Liver (tissue), 9 donors: ENCODE measurements around the gene RSPH6A. TPM values are rescaled to one million over a fixed set of nuclear protein-coding genes. Genes with fewer than 3 reads are reported as not detected.

Source experiments
- DNase-seq: peaks from one replicate; pipeline ENCODE4 v3.0.0-alpha.2; 2017; ENCODE audit warnings: low spot score
- H3K27ac ChIP-seq, 2 donors: one replicate each; pipeline ENCODE4 v1.7.0; 2013; ENCODE audit warnings: inconsistent platforms in 2 of 2, low read length in 2 of 2, control low read depth in 1 of 2, low read depth in 1 of 2, mild to moderate bottlenecking in 1 of 2
- H3K27me3 ChIP-seq, 4 donors: one replicate each; pipeline versions ENCODE4 v1.6.1 to v1.7.0; 2013; ENCODE audit warnings: low read length in 3 of 4, inconsistent platforms in 1 of 4, mild to moderate bottlenecking in 1 of 4, moderate library complexity in 1 of 4; ENCODE audit not compliant: control insufficient read depth in 4 of 4, insufficient read depth in 4 of 4
- H3K36me3 ChIP-seq, 4 donors: one replicate each; pipeline versions ENCODE4 v1.6.1 to v1.7.0; 2013; ENCODE audit warnings: low read length in 3 of 4, mild to moderate bottlenecking in 3 of 4, low read depth in 1 of 4, moderate library complexity in 1 of 4; ENCODE audit not compliant: control insufficient read depth in 4 of 4, insufficient read depth in 3 of 4
- H3K4me1 ChIP-seq, 4 donors: one replicate each; pipeline versions ENCODE4 v1.6.1 to v1.7.0; 2013; ENCODE audit warnings: low read length in 3 of 4, mild to moderate bottlenecking in 3 of 4, moderate library complexity in 1 of 4; ENCODE audit not compliant: control insufficient read depth in 4 of 4, insufficient read depth in 4 of 4
- H3K4me3 ChIP-seq, 3 donors: one replicate each; pipeline versions ENCODE4 v1.6.1 to v1.7.0; 2013; ENCODE audit warnings: low read length in 3 of 3, control low read depth in 1 of 3, low read depth in 1 of 3, mild to moderate bottlenecking in 1 of 3
- H3K9ac ChIP-seq, 2 donors: one replicate each; pipeline ENCODE4 v1.7.0; 2013; ENCODE audit warnings: low read length in 2 of 2, mild to moderate bottlenecking in 2 of 2, moderate library complexity in 2 of 2, control low read depth in 1 of 2, low read depth in 1 of 2
- H3K9me3 ChIP-seq, 4 donors: one replicate each; pipeline versions ENCODE4 v1.6.1 to v1.7.0; 2013; ENCODE audit warnings: low read length in 3 of 4; ENCODE audit not compliant: control insufficient read depth in 4 of 4
- EGR1 ChIP-seq, 2 donors: IDR thresholded peaks; 2 replicates each; pipeline ENCODE4 v1.6.1; 2016 to 2018; ENCODE audit warnings: antibody characterized with exemption in 2 of 2, low read depth in 2 of 2
- FOXA1 ChIP-seq: IDR thresholded peaks from 2 replicates; pipeline ENCODE4 v1.6.1; 2016; ENCODE audit warnings: antibody characterized with exemption
- FOXA2 ChIP-seq: IDR thresholded peaks from 2 replicates; pipeline ENCODE4 v1.6.1; 2016; ENCODE audit warnings: antibody characterized with exemption
- GABPA ChIP-seq, 2 donors: IDR thresholded peaks in 1 of 2; conservative IDR thresholded peaks in 1 of 2; 2 replicates each; pipeline ENCODE4 v1.6.1; 2016; ENCODE audit warnings: antibody characterized with exemption in 2 of 2, mild to moderate bottlenecking in 1 of 2, moderate library complexity in 1 of 2
- HNF4A ChIP-seq, 2 donors: conservative IDR thresholded peaks; 2 replicates each; pipeline ENCODE4 v1.6.1; 2016; ENCODE audit warnings: antibody characterized with exemption in 2 of 2, mild to moderate bottlenecking in 2 of 2
- HNF4G ChIP-seq: IDR thresholded peaks from 2 replicates; pipeline ENCODE4 v1.6.1; 2016; ENCODE audit warnings: antibody characterized with exemption
- JUND ChIP-seq, 2 donors: IDR thresholded peaks; 2 replicates each; pipeline ENCODE4 v1.6.1; 2016; ENCODE audit warnings: antibody characterized with exemption in 2 of 2
- NR2F2 ChIP-seq: IDR thresholded peaks from 2 replicates; pipeline ENCODE4 v1.6.1; 2016; ENCODE audit warnings: antibody characterized with exemption
- RAD21 ChIP-seq, 2 donors: IDR thresholded peaks; 2 replicates each; pipeline ENCODE4 v1.6.1; 2016; ENCODE audit warnings: antibody characterized with exemption in 2 of 2, mild to moderate bottlenecking in 2 of 2
- RXRA ChIP-seq, 2 donors: IDR thresholded peaks; 2 replicates each; pipeline ENCODE4 v1.6.1; 2017 to 2018; ENCODE audit warnings: antibody characterized with exemption in 2 of 2, mild to moderate bottlenecking in 1 of 2
- SP1 ChIP-seq: IDR thresholded peaks from 2 replicates; pipeline ENCODE4 v1.6.1; 2018; ENCODE audit warnings: antibody characterized with exemption, mild to moderate bottlenecking
- TAF1 ChIP-seq: conservative IDR thresholded peaks from 2 replicates; pipeline ENCODE4 v1.6.1; 2016; ENCODE audit warnings: antibody characterized with exemption, mild to moderate bottlenecking
- YY1 ChIP-seq: IDR thresholded peaks from 2 replicates; pipeline ENCODE4 v1.6.1; 2016; ENCODE audit warnings: antibody characterized with exemption, mild to moderate bottlenecking
- WGBS: extraction: QIAGEN DNeasy Blood & Tissue Kit; methylation state at CpG from one replicate; pipeline ENCODE4 v1.1.7; 2013; 5-methylcytosine and 5-hydroxymethylcytosine counted together
- polyA plus RNA-seq, 2 donors: library from polyadenylated mRNA; stranded (reverse) in 1 of 2; unstranded in 1 of 2; fragments of 200-250 nt in 1 of 2; fragments of >200 nt in 1 of 2; fragmentation: Nextera tagmentation in 1 of 2; extraction: Ambion mirVana in 1 of 2; gene quantifications; one replicate each; pipeline versions ENCODE4 v1.2.1 to v1.2.3, GENCODE V29; 2013 to 2015
- total RNA-seq, 2 donors: library from RNA; depleted of rRNA; stranded (reverse); fragments of >200 nt; gene quantifications; one replicate each; pipeline ENCODE4 v1.2.3, GENCODE V29; 2014
- TF ChIP-seq, protein P1 (sequence below): IDR thresholded peaks from 2 replicates; pipeline ENCODE4 v1.6.1; 2016; ENCODE audit warnings: antibody characterized with exemption, mild to moderate bottlenecking
- TF ChIP-seq, protein P2 (sequence below): IDR thresholded peaks from 2 replicates; pipeline ENCODE4 v1.6.1; 2016; ENCODE audit warnings: antibody characterized with exemption
- TF ChIP-seq, protein P3 (sequence below): fragments of 150-350 bp; IDR thresholded peaks from 2 replicates; pipeline ENCODE4 v1.5.1; 2017; ENCODE audit warnings: improper control_type of control experiment, low read depth, low read length; ENCODE audit not compliant: missing input control
- TF ChIP-seq, protein P4 (sequence below): IDR thresholded peaks from 2 replicates; pipeline ENCODE4 v1.6.1; 2016; ENCODE audit warnings: antibody characterized with exemption
- TF ChIP-seq, protein P5 (sequence below): IDR thresholded peaks from 2 replicates; pipeline ENCODE4 v1.6.1; 2016; ENCODE audit warnings: antibody characterized with exemption
- donor health status: healthy.
- donor health status: healthy.
- donor health status: healthy.
- donor health status: healthy.
- donor health status: healthy.

The RSPH6A gene
- total and polyA plus RNA-seq, 4 donors = 0.08 TPM; not detected in 3

DNA sequence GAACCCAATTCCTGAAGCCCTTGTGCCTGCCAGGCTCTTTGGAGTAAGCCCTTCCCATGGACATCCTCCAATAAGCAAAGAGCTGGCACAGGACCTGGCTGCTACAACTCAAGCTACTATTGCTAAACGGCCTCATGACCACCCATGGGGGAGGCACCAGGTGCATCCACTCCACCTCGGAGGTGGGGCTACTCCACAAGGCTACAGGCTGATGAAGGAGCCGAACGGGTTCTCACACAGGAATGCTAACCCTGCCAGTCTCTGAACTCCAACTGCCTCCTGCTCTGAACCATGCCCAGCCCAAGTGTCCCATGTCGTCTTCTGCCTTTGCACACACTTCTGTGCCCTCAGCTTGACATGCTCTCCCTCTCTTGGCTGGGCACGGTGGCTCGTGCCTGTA is 37.9 kb upstream of the RSPH6A start:
- TF ChIP-seq TAF1 (no peak), GABPA (IDR thresholded peaks at IDR 0.05 in 1 of 2, conservative IDR thresholded peaks at IDR 0.05 in 1 of 2) (no peak), RAD21 (IDR thresholded peaks at IDR 0.05) (no peak), EGR1 (IDR thresholded peaks at IDR 0.05; ENCODE audit: low read depth in 2 of 2) (no peak), JUND (IDR thresholded peaks at IDR 0.05) (no peak), NR2F2 (no peak), RXRA (IDR thresholded peaks at IDR 0.05) (no peak), SP1 (no peak), HNF4A (conservative IDR thresholded peaks at IDR 0.05) (no peak), YY1 (no peak), FOXA2 (no peak), FOXA1 (no peak), HNF4G (no peak)
- TF ChIP-seq, protein P1, sequence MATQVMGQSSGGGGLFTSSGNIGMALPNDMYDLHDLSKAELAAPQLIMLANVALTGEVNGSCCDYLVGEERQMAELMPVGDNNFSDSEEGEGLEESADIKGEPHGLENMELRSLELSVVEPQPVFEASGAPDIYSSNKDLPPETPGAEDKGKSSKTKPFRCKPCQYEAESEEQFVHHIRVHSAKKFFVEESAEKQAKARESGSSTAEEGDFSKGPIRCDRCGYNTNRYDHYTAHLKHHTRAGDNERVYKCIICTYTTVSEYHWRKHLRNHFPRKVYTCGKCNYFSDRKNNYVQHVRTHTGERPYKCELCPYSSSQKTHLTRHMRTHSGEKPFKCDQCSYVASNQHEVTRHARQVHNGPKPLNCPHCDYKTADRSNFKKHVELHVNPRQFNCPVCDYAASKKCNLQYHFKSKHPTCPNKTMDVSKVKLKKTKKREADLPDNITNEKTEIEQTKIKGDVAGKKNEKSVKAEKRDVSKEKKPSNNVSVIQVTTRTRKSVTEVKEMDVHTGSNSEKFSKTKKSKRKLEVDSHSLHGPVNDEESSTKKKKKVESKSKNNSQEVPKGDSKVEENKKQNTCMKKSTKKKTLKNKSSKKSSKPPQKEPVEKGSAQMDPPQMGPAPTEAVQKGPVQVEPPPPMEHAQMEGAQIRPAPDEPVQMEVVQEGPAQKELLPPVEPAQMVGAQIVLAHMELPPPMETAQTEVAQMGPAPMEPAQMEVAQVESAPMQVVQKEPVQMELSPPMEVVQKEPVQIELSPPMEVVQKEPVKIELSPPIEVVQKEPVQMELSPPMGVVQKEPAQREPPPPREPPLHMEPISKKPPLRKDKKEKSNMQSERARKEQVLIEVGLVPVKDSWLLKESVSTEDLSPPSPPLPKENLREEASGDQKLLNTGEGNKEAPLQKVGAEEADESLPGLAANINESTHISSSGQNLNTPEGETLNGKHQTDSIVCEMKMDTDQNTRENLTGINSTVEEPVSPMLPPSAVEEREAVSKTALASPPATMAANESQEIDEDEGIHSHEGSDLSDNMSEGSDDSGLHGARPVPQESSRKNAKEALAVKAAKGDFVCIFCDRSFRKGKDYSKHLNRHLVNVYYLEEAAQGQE = no peak
- TF ChIP-seq, protein P2, sequence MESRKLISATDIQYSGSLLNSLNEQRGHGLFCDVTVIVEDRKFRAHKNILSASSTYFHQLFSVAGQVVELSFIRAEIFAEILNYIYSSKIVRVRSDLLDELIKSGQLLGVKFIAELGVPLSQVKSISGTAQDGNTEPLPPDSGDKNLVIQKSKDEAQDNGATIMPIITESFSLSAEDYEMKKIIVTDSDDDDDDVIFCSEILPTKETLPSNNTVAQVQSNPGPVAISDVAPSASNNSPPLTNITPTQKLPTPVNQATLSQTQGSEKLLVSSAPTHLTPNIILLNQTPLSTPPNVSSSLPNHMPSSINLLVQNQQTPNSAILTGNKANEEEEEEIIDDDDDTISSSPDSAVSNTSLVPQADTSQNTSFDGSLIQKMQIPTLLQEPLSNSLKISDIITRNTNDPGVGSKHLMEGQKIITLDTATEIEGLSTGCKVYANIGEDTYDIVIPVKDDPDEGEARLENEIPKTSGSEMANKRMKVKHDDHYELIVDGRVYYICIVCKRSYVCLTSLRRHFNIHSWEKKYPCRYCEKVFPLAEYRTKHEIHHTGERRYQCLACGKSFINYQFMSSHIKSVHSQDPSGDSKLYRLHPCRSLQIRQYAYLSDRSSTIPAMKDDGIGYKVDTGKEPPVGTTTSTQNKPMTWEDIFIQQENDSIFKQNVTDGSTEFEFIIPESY = no peak
- TF ChIP-seq, protein P3, sequence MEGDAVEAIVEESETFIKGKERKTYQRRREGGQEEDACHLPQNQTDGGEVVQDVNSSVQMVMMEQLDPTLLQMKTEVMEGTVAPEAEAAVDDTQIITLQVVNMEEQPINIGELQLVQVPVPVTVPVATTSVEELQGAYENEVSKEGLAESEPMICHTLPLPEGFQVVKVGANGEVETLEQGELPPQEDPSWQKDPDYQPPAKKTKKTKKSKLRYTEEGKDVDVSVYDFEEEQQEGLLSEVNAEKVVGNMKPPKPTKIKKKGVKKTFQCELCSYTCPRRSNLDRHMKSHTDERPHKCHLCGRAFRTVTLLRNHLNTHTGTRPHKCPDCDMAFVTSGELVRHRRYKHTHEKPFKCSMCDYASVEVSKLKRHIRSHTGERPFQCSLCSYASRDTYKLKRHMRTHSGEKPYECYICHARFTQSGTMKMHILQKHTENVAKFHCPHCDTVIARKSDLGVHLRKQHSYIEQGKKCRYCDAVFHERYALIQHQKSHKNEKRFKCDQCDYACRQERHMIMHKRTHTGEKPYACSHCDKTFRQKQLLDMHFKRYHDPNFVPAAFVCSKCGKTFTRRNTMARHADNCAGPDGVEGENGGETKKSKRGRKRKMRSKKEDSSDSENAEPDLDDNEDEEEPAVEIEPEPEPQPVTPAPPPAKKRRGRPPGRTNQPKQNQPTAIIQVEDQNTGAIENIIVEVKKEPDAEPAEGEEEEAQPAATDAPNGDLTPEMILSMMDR = no peak
- TF ChIP-seq, protein P4, sequence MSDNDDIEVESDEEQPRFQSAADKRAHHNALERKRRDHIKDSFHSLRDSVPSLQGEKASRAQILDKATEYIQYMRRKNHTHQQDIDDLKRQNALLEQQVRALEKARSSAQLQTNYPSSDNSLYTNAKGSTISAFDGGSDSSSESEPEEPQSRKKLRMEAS = no peak
- 77% methylated on average over 7 of the region's 7 CpGs for WGBS
- Histone ChIP-seq H3K9ac (no peak overlapping the region), H3K9me3 (no peaks in the 10 kb centered on the region), H3K36me3 (peaks cover 10 to 60% (median 50%) of the 10 kb centered on the region in 4 donors), H3K4me3 (no peak overlapping the region), H3K4me1 (no peaks in the 10 kb centered on the region), H3K27ac (no peak overlapping the region), H3K27me3 (no peaks in the 10 kb centered on the region)
- no peak for DNase-seq

DNA sequence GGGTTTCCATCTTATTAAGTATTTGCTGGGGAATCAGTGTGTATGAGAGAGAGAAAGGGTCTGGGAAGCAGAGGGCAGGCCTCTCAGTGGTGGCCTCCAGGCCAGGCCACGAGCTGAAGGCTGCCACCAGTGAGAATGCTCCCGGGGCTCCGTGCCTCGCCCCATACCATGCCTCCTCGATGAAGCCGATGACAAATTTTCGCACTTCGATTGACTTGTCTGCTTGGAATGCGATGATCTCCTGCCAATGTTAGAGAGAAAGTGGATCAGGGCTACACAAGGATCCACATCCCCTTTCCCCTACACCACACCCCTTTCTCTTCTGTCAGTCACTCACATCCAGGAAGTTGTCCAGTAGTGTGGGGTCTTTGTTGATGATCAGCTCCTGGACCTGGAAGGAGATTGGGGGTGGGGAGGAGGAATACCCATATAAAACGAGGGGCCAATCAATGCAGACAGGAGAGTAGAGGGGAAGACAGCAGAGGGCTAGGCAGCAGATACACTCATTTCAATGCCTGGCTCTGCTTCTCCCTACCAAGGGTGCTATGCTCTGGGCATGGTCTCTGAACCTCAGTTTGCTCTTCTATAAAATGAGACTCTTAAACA is 37.1 kb upstream of the RSPH6A start:
- H3K4me1 ChIP-seq = no peaks in the 10 kb centered on the region
- WGBS = 96% methylated on average over 10 of the region's 10 CpGs
- no peak for DNase-seq
- H3K27ac ChIP-seq = no peak overlapping the region
- H3K9me3 ChIP-seq = no peaks in the 10 kb centered on the region
- H3K9ac ChIP-seq = no peak overlapping the region
- peaks cover 11 to 67% (median 57%) of the 10 kb centered on the region in 4 donors for H3K36me3 ChIP-seq
- H3K27me3 ChIP-seq = no peaks in the 10 kb centered on the region
- H3K4me3 ChIP-seq = no peak overlapping the region
- TF ChIP-seq FOXA2 = no peak
- no peak for TF ChIP-seq GABPA (IDR thresholded peaks at IDR 0.05 in 1 of 2, conservative IDR thresholded peaks at IDR 0.05 in 1 of 2)
- TF ChIP-seq, protein P5, sequence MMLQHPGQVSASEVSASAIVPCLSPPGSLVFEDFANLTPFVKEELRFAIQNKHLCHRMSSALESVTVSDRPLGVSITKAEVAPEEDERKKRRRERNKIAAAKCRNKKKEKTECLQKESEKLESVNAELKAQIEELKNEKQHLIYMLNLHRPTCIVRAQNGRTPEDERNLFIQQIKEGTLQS = no peak
- TF ChIP-seq, protein P2 = no peak
- no peak for TF ChIP-seq TAF1
- TF ChIP-seq YY1 = no peak
- TF ChIP-seq, protein P3 = no peak
- no peak for TF ChIP-seq NR2F2
